ENCODE data around the gene PROM1. TPM values are rescaled to one million over a fixed set of nuclear protein-coding genes. Genes with fewer than 3 reads are reported as not detected.

Gene PROM1
- total and polyA plus RNA-seq, 2 of the 13 experiments (the other 11 are each of a cell fraction or from before 2014, with no cell fraction given) = 3.9 to 16.4 TPM

- TF ChIP-seq ZNF609 (CRISPR knock-in tag; IDR thresholded peaks at IDR 0.05; ENCODE audit: borderline replicate concordance) (peak; percentile 55), ZNF432 (CRISPR knock-in tag; IDR thresholded peaks at IDR 0.05; ENCODE audit: borderline replicate concordance) (no peak), FOXP1 (IDR thresholded peaks at IDR 0.05) (no peak), FOXP1 (CRISPR knock-in tag; IDR thresholded peaks at IDR 0.05) (0 out of 2 replicates have a peak, but pooled peaks have one; percentile 22), TFAP4 (IDR thresholded peaks at IDR 0.05; ENCODE audit: borderline replicate concordance, low read depth) (no peak), FOXP4 (CRISPR knock-in tag; IDR thresholded peaks at IDR 0.05) (peak; percentile 41), ZNF281 (CRISPR knock-in tag; IDR thresholded peaks at IDR 0.05; ENCODE audit: borderline replicate concordance) (peak; percentile 11; the same call in 1 of the 2 replicates), ZNF264 (CRISPR knock-in tag; IDR thresholded peaks at IDR 0.05) (no peak), ZNF335 (CRISPR knock-in tag; IDR thresholded peaks at IDR 0.05) (no peak), NFE2L2 (IDR thresholded peaks at IDR 0.05; ENCODE audit: low read length) (no peak), ZNF12 (CRISPR knock-in tag; IDR thresholded peaks at IDR 0.05) (no peak), FOXA3 (CRISPR knock-in tag; IDR thresholded peaks at IDR 0.05) (0 out of 2 replicates have a peak, but pooled peaks have one; percentile 9), STAT5B (CRISPR knock-in tag; IDR thresholded peaks at IDR 0.05) (no peak), MNT (IDR thresholded peaks at IDR 0.05) (no peak), ZNF552 (CRISPR knock-in tag; IDR thresholded peaks at IDR 0.05; ENCODE audit: borderline replicate concordance) (no peak), ZNF510 (CRISPR knock-in tag; IDR thresholded peaks at IDR 0.05; ENCODE audit: low read depth) (no peak), ZFP36L1 (CRISPR knock-in tag; IDR thresholded peaks at IDR 0.05) (no peak), U2AF2 (IDR thresholded peaks at IDR 0.05; ENCODE audit: low read depth, low read length) (no peak), ZNF354B (CRISPR knock-in tag; IDR thresholded peaks at IDR 0.05) (no peak), ETV5 (CRISPR knock-in tag; IDR thresholded peaks at IDR 0.05; ENCODE audit: borderline replicate concordance) (peak; percentile 12; the same call in 1 of the 2 replicates)
Observed at GRCh38 chr4:16126714-16127113, 42.9 kb upstream of the PROM1 start (continued).

Data from HepG2 (cell line).